ENCODE data around the gene RAMACL. TPM values are rescaled to one million over a fixed set of nuclear protein-coding genes. Genes with fewer than 3 reads are reported as not detected.
"Not testable (repeated sequence)": the region's sequence is repeated elsewhere in the genome, so short reads cannot be mapped to it uniquely, and the experiment has no call there.

The RAMACL gene
- total RNA-seq, 1 donor from 2014 or later = 0.12 TPM

GRCh38 chr6:166582258-166582657 lies 4.2 kb downstream of the RAMACL start:
- no peak for DNase-seq (ENCODE audit: low read depth)
- H3K4me3 ChIP-seq (ENCODE audit: low read depth, low read length) = no peak overlapping the region
- TF ChIP-seq, protein P1, sequence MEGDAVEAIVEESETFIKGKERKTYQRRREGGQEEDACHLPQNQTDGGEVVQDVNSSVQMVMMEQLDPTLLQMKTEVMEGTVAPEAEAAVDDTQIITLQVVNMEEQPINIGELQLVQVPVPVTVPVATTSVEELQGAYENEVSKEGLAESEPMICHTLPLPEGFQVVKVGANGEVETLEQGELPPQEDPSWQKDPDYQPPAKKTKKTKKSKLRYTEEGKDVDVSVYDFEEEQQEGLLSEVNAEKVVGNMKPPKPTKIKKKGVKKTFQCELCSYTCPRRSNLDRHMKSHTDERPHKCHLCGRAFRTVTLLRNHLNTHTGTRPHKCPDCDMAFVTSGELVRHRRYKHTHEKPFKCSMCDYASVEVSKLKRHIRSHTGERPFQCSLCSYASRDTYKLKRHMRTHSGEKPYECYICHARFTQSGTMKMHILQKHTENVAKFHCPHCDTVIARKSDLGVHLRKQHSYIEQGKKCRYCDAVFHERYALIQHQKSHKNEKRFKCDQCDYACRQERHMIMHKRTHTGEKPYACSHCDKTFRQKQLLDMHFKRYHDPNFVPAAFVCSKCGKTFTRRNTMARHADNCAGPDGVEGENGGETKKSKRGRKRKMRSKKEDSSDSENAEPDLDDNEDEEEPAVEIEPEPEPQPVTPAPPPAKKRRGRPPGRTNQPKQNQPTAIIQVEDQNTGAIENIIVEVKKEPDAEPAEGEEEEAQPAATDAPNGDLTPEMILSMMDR (conservative IDR thresholded peaks at IDR 0.05; ENCODE audit: low read depth, low read length) = no peak

DNA sequence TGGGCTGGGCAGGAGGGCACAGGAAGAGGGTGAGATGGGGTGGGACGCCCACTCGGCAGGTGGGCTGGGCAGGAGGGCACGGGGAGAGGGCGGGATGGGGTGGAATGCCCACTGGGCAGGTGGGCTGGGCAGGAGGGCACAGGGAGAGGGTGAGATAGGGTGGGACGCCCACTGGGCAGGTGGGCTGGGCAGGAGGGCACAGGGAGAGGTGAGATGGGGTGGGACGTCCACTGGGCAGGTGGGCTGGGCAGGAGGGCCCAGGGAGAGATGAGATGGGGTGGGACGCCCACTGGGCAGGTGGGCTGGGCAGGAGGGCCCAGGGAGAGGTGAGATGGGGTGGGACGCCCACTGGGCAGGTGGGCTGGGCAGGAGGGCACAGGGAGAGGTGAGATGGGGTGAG lies 4.7 kb downstream of the RAMACL start:
- not testable (repeated sequence) for DNase-seq (ENCODE audit: low read depth); H3K4me3 ChIP-seq (ENCODE audit: low read depth, low read length)

DNA sequence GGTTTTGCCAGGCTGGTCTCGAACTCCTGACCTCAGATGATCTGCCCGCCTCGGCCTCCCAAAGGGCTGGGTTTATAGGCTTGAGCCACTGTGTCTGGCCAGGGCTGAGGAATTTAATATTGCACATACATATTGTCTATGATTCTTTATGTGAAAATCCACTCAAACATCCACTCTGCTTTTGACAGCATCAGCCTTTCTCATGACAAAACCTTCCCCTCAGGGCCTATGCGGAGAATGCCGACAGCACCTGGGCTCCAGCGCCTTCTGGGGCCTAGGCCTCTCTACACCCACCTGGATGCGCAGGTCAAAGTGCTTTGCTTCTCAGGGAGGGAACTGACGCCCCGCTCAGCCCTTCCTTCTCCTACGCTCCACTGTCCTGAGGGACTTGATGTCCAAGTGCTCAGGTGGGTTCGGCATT lies 5.4 kb downstream of the RAMACL start:
- no peak overlapping the region for H3K4me3 ChIP-seq (ENCODE audit: low read depth, low read length)
- TF ChIP-seq, protein P1 (conservative IDR thresholded peaks at IDR 0.05; ENCODE audit: low read depth, low read length) = no peak
- no peak for DNase-seq (ENCODE audit: low read depth)

- DNase-seq (ENCODE audit: low read depth) = no peak
Observed at GRCh38 chr6:166580076-166581050, 6.1 kb downstream of the RAMACL start.

GRCh38 chr6:166579237-166579850 lies 7.1 kb downstream of the RAMACL start:
- H3K4me3 ChIP-seq (ENCODE audit: low read depth, low read length) = no peak overlapping the region
- TF ChIP-seq, protein P1 (conservative IDR thresholded peaks at IDR 0.05; ENCODE audit: low read depth, low read length) = no peak
- no peak for DNase-seq (ENCODE audit: low read depth)

More at GRCh38 chr6:166580076-166581050, 6.1 kb downstream of the RAMACL start:
- H3K4me3 ChIP-seq (ENCODE audit: low read depth, low read length) = no peak overlapping the region
- TF ChIP-seq, protein P1 (conservative IDR thresholded peaks at IDR 0.05; ENCODE audit: low read depth, low read length) = no peak

DNA sequence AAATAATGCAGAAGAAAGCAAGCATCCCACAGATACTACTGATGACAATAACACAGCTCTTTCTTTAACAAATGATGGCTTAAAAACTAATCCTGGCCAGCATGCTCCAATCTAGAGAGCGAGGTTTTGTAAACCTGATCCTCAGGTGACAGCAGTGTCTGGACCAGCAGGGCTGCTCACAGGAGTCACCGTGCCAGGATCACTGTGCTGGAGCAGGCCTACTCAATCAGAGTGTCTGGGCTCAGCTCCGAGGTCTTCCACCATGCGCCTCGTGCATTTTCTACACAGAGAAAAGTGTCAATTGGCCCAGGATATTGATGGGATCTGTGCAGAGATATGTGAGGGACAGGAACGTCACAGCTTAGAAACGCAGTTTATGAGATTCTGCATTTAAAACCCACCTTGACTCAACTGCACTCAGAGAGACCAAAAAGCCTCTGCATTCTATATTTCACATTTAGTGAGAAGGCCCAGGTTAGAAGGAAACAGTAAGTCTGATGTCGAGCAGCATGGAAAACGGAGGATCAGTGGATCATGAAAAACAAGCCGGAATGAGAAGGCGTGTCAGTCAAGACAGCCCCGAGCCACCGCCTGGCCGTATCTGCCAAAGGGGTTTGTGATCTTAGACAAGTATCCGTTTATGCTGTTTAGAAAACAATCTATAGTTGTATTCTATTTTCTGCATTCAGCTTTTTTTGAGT lies 7.8 kb downstream of the RAMACL start:
- TF ChIP-seq, protein P1 (conservative IDR thresholded peaks at IDR 0.05; ENCODE audit: low read depth, low read length) = no peak
- DNase-seq (ENCODE audit: low read depth) = no peak
- H3K4me3 ChIP-seq (ENCODE audit: low read depth, low read length) = no peak overlapping the region

GRCh38 chr6:166575205-166575604 lies 11.3 kb downstream of the RAMACL start:
- TF ChIP-seq, protein P1 (conservative IDR thresholded peaks at IDR 0.05; ENCODE audit: low read depth, low read length) = no peak
- no peak for DNase-seq (ENCODE audit: low read depth)
- no peak overlapping the region for H3K4me3 ChIP-seq (ENCODE audit: low read depth, low read length)

Data from epithelial cell of proximal tubule (primary cell).